Mesendoderm (in vitro differentiated cells): ENCODE results near the gene GTF2F2.

Source experiments
- DNase-seq: peaks from one replicate; pipeline ENCODE4 v3.0.0; 2013
- H2AK5ac ChIP-seq: 2 replicates; pipeline ENCODE4 v1.6.1; 2013; ENCODE audit warnings: low read length, inconsistent platforms
- H2BK120ac ChIP-seq: 2 replicates; pipeline ENCODE4 v1.6.1; 2013; ENCODE audit warnings: low read depth, mild to moderate bottlenecking, low read length, moderate library complexity, mixed read lengths
- H2BK15ac ChIP-seq: replicated peaks from 2 replicates; pipeline ENCODE4 v1.6.1; 2013; ENCODE audit warnings: low read depth, mild to moderate bottlenecking, moderate library complexity
- H2BK5ac ChIP-seq: 2 replicates; pipeline ENCODE4 v1.6.1; 2013; ENCODE audit warnings: low read length, inconsistent platforms
- H3K18ac ChIP-seq: 2 replicates; pipeline ENCODE4 v1.6.1; 2013; ENCODE audit warnings: mild to moderate bottlenecking, low read length, mixed read lengths
- H3K23ac ChIP-seq: one replicate; pipeline ENCODE4 v1.6.1; 2013; ENCODE audit warnings: low read length
- H3K27ac ChIP-seq: 2 replicates; pipeline ENCODE4 v1.5.1; 2013; ENCODE audit warnings: low read depth, mild to moderate bottlenecking, inconsistent platforms, low read length, moderate library complexity
- H3K27me3 ChIP-seq: 2 replicates; pipeline ENCODE4 v1.6.1; 2013; ENCODE audit warnings: low read length, control low read depth, mild to moderate bottlenecking, inconsistent platforms; ENCODE audit not compliant: insufficient read depth, poor library complexity
- H3K36me3 ChIP-seq: 2 replicates; pipeline ENCODE4 v1.6.1; 2013; ENCODE audit warnings: low read length, inconsistent platforms; ENCODE audit not compliant: control insufficient read depth, insufficient read depth
- H3K4ac ChIP-seq: one replicate; pipeline ENCODE4 v1.6.1; 2013; ENCODE audit warnings: low read depth, mild to moderate bottlenecking, low read length, moderate library complexity
- H3K4me1 ChIP-seq: 2 replicates; pipeline ENCODE4 v1.6.1; 2013; ENCODE audit warnings: low read depth, low read length, inconsistent platforms; ENCODE audit not compliant: control insufficient read depth
- H3K4me2 ChIP-seq: 2 replicates; pipeline ENCODE4 v1.6.1; 2013; ENCODE audit warnings: low read length
- H3K4me3 ChIP-seq: 2 replicates; pipeline ENCODE4 v1.5.1; 2013; ENCODE audit warnings: mild to moderate bottlenecking, low read length
- H3K56ac ChIP-seq: one replicate; pipeline ENCODE4 v1.6.1; 2013; ENCODE audit warnings: low read length
- H3K79me1 ChIP-seq: 2 replicates; pipeline ENCODE4 v1.6.1; 2013; ENCODE audit warnings: low read length, inconsistent platforms
- H3K79me2 ChIP-seq: 2 replicates; pipeline ENCODE4 v1.6.1; 2013; ENCODE audit warnings: mild to moderate bottlenecking, low read length; ENCODE audit not compliant: control insufficient read depth, insufficient read depth
- H3K9ac ChIP-seq: 2 replicates; pipeline ENCODE4 v1.6.1; 2013; ENCODE audit warnings: low read length, inconsistent platforms
- H4K5ac ChIP-seq: one replicate; pipeline ENCODE4 v1.6.1; 2013; ENCODE audit warnings: low read length
- H4K8ac ChIP-seq: one replicate; pipeline ENCODE4 v1.6.1; 2013; ENCODE audit warnings: low read depth, mild to moderate bottlenecking, control low read depth, low read length, moderate library complexity
- WGBS: extraction: QIAGEN DNeasy Blood & Tissue Kit; methylation state at CpG from one replicate; pipeline ENCODE4 v1.1.7; 2013; ENCODE audit warnings: low lambda C conversion rate, missing lambda C conversion rate; ENCODE audit not compliant: insufficient coverage; ENCODE audit errors: extremely low coverage; 5-methylcytosine and 5-hydroxymethylcytosine counted together

The GTF2F2 gene

DNA sequence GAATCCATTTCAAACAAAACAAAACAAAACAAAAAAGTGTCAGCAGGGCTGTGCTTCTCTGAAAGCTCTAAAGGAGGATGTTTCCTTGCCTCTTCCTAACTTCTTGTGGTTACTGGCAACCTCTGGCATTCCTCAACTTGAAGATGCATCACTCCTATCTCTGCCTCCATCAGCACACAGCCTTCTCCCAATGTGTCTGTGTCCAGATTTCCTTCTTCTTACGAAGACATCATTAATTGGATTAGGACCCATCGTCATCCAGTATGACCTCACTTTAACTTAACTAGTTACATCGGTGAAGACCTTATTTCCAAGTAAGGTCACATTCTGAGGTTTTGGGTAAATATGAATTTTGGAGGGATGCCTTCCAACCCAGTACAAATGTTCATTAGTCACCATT, 33.8 kb upstream of the GTF2F2 start:
- no CpG with 5 or more reads among the region's 3 CpGs for WGBS
- Histone ChIP-seq H3K56ac (no peak overlapping the region), H3K4me1 (no peaks in the 10 kb centered on the region), H3K27ac (no peak overlapping the region), H2BK5ac (no peak overlapping the region), H3K4me2 (no peak overlapping the region), H4K5ac (no peak overlapping the region), H3K18ac (no peak overlapping the region), H3K79me1 (no peaks in the 10 kb centered on the region), H3K4ac (no peak overlapping the region), H3K4me3 (no peak overlapping the region), H3K79me2 (no peaks in the 10 kb centered on the region), H2BK15ac (no peak overlapping the region), H3K36me3 (no peaks in the 10 kb centered on the region), H4K8ac (no peak overlapping the region), H3K9ac (no peak overlapping the region), H2BK120ac (no peak overlapping the region), H3K27me3 (no peaks in the 10 kb centered on the region), H3K23ac (no peak overlapping the region), H2AK5ac (no peak overlapping the region)
- no peak for DNase-seq

DNA sequence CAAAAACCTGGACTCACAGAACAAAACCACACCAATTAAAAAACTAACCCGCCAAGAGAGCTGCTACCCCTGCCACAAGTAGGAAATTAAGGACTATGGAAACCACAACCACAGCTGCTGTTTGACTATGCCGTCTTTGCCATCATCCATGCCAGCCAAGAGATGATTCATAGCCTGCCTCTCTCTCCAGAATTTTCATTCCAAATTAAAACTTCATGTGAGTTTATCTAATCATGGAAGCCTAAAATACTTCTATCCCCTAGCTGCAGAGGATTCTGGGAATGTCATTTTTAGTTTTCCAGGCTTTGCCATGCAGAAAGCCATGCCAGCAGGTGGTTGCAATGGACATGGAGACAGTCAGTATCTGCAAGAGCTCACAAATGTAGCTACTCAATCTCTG, 27.6 kb upstream of the GTF2F2 start:
- no peak overlapping the region for H3K18ac ChIP-seq
- H3K27ac ChIP-seq, result no peak overlapping the region
- H2BK5ac ChIP-seq, result no peak overlapping the region
- no peak overlapping the region for H3K4me3 ChIP-seq
- no peak overlapping the region for H3K4ac ChIP-seq
- WGBS, result no CpG with 5 or more reads among the region's 2 CpGs
- no peak overlapping the region for H3K56ac ChIP-seq
- no peaks in the 10 kb centered on the region for H3K27me3 ChIP-seq
- no peaks in the 10 kb centered on the region for H3K36me3 ChIP-seq
- H4K8ac ChIP-seq, result no peak overlapping the region
- no peak overlapping the region for H3K9ac ChIP-seq
- H3K79me2 ChIP-seq, result no peaks in the 10 kb centered on the region
- H4K5ac ChIP-seq, result no peak overlapping the region
- no peak overlapping the region for H3K23ac ChIP-seq
- no peaks in the 10 kb centered on the region for H3K79me1 ChIP-seq
- no peaks in the 10 kb centered on the region for H3K4me1 ChIP-seq
- no peak overlapping the region for H2BK15ac ChIP-seq
- no peak overlapping the region for H2AK5ac ChIP-seq
- no peak overlapping the region for H3K4me2 ChIP-seq
- DNase-seq, result no peak
- no peak overlapping the region for H2BK120ac ChIP-seq

DNA sequence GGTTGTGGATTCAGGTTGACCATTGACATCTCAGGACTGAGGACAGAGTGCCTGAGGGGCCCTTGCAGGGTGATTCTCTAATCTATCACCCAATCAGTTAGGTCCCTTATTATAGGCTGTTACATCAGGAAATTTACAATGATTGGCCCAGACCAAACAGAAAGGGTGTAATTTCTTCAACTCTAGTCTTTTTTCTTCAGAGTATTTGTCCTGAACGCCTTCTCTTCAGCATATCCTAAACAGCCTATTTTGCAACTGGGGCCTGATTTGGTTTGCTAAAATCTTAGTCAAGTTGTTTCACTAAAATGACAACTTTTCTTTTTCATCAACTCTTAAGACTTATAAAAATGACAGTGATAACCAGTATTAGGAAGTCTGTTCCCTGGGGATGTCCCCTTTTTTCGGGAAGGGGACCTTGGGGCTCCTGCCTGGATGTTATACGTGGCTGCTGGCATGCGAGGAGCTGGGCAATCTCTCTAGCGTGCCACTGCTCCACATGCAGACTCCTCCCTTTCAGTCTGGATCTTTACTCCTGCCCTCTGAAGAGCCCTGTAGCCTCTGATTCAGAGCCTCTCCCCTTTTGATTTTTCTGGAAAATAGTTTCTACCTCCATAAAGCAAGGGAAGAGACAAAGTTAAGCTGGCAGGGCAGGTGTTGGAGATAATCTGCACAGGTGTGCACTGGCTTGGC, 19.6 kb upstream of the GTF2F2 start:
- H3K56ac ChIP-seq, result no peak overlapping the region
- H3K27me3 ChIP-seq, result no peaks in the 10 kb centered on the region
- no peak overlapping the region for H2BK5ac ChIP-seq
- H3K36me3 ChIP-seq, result no peaks in the 10 kb centered on the region
- H2AK5ac ChIP-seq, result no peak overlapping the region
- no peak overlapping the region for H2BK15ac ChIP-seq
- no peak overlapping the region for H3K23ac ChIP-seq
- H3K18ac ChIP-seq, result no peak overlapping the region
- no peak overlapping the region for H3K9ac ChIP-seq
- WGBS, result no CpG with 5 or more reads among the region's 5 CpGs
- H3K4ac ChIP-seq, result no peak overlapping the region
- H4K8ac ChIP-seq, result no peak overlapping the region
- no peak overlapping the region for H4K5ac ChIP-seq
- no peaks in the 10 kb centered on the region for H3K79me1 ChIP-seq
- H3K27ac ChIP-seq, result no peak overlapping the region
- no peak overlapping the region for H2BK120ac ChIP-seq
- DNase-seq, result no peak
- no peaks in the 10 kb centered on the region for H3K79me2 ChIP-seq
- H3K4me3 ChIP-seq, result no peak overlapping the region
- H3K4me2 ChIP-seq, result no peak overlapping the region
- no peaks in the 10 kb centered on the region for H3K4me1 ChIP-seq

DNA sequence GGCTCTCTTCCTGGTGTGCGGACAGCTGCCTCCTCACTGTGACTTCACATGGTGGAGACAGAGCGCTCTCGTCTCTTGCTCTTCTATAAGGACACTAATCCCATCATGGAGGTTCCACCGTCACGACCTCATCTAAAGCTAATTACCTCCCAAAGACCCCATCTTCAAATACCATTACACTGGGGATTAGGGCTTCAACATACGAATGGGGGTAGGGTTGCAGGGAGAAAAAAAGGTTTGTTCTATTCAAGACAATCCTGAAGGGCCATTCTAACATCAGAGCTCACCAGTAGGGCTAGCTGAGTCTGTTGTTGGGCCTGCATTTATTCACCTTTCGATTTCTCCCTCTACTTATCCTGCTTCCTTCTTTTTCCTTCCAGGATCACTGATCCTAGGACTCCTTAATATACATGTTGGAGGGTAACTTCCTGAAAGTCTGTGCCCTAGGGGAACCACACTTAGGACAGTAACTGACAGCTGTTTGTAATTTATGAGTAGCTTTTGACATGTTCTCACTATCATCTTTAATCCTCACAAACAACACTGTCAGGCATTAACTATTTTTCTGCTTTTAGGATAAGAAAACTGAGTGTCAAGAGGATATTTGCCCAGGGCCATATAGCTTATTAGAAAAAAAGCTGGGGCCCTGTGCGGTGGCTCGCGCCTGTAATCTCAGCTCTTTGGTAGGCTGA, 18.8 kb upstream of the GTF2F2 start:
- Histone ChIP-seq H3K56ac (no peak overlapping the region), H3K18ac (no peak overlapping the region), H3K79me2 (no peaks in the 10 kb centered on the region), H3K4me2 (no peak overlapping the region), H3K79me1 (no peaks in the 10 kb centered on the region), H3K23ac (no peak overlapping the region), H4K5ac (no peak overlapping the region), H3K4me3 (no peak overlapping the region), H2AK5ac (no peak overlapping the region), H2BK120ac (no peak overlapping the region), H3K36me3 (no peaks in the 10 kb centered on the region), H2BK15ac (no peak overlapping the region), H3K4ac (no peak overlapping the region), H3K4me1 (no peaks in the 10 kb centered on the region), H3K9ac (no peak overlapping the region), H2BK5ac (no peak overlapping the region), H4K8ac (no peak overlapping the region), H3K27me3 (no peaks in the 10 kb centered on the region), H3K27ac (no peak overlapping the region)
- DNase-seq, result no peak
- no CpG with 5 or more reads among the region's 10 CpGs for WGBS

DNA sequence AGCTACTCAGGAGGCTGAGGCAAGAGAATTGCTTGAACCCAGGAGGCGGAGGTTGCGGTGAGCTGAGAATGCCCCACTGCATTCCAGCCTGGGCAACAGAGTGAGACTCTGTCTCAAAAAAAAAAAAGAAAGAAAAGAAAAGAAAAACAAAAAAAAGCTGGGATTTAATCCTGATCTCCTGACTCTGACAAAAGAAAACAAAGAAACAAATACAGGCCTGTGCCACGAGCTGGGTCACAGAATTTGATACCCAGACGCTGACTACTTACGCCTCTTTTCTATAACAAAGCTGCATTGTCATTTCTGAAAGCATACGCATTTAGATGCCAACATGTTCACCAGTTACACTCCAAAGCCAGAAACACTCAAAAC, 18.2 kb upstream of the GTF2F2 start:
- H3K4me3 ChIP-seq, result no peak overlapping the region
- no CpG with 5 or more reads among the region's 6 CpGs for WGBS

DNA sequence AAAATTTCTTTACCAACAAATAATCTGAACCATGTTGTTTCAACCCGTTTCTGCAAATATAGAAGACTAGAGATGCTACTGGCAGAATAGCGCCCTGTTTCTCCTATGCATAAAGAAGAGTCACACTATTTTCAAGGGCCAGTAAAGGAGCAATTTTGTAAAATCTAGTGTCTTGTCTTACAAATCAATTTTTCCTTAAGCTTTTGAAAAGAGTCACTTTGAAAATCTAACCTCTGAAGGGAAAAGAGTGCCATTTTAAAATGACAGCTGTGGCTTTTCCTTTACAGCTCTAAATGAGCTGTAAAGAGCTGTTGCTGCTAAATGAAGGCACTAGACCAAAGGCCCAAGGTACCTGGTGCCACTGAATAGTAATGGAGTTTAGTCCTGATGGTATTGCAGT, 16.9 kb upstream of the GTF2F2 start:
- Histone ChIP-seq H3K56ac (no peak overlapping the region), H3K27me3 (no peaks in the 10 kb centered on the region), H3K4ac (no peak overlapping the region), H3K23ac (no peak overlapping the region), H3K9ac (no peak overlapping the region), H3K36me3 (no peaks in the 10 kb centered on the region), H4K8ac (no peak overlapping the region), H4K5ac (no peak overlapping the region), H3K79me1 (no peaks in the 10 kb centered on the region), H3K79me2 (no peaks in the 10 kb centered on the region), H3K4me2 (no peak overlapping the region), H3K27ac (no peak overlapping the region), H2BK120ac (no peak overlapping the region), H3K4me1 (no peaks in the 10 kb centered on the region), H2BK5ac (no peak overlapping the region), H2AK5ac (no peak overlapping the region), H2BK15ac (no peak overlapping the region), H3K18ac (no peak overlapping the region), H3K4me3 (no peak overlapping the region)
- no peak for DNase-seq
- no CpG with 5 or more reads among the region's 2 CpGs for WGBS

More for the DNA sequence above, 18.2 kb upstream of the GTF2F2 start:
- Histone ChIP-seq H2BK120ac (no peak overlapping the region), H2BK5ac (no peak overlapping the region), H3K23ac (no peak overlapping the region), H3K4me1 (no peaks in the 10 kb centered on the region), H3K9ac (no peak overlapping the region), H3K27me3 (no peaks in the 10 kb centered on the region), H3K79me1 (no peaks in the 10 kb centered on the region), H3K27ac (no peak overlapping the region), H2AK5ac (no peak overlapping the region), H4K5ac (no peak overlapping the region), H3K36me3 (no peaks in the 10 kb centered on the region), H3K4ac (no peak overlapping the region), H3K18ac (no peak overlapping the region), H4K8ac (no peak overlapping the region), H3K56ac (no peak overlapping the region), H3K79me2 (no peaks in the 10 kb centered on the region), H3K4me2 (no peak overlapping the region), H2BK15ac (no peak overlapping the region)
- DNase-seq, result no peak
